Smooth muscle cell (in vitro differentiated cells): ENCODE results near the gene PPP1R18. TPM values are rescaled to one million over a fixed set of nuclear protein-coding genes. Genes with fewer than 3 reads are reported as not detected.
"Not testable (repeated sequence)": the region's sequence is repeated elsewhere in the genome, so short reads cannot be mapped to it uniquely, and the experiment has no call there.

Experiments used
- DNase-seq: peaks from one replicate; lab custom pipeline; 2025; ENCODE audit not compliant: unreplicated experiment; lab: John Stamatoyannopoulos, UW
- H2AFZ ChIP-seq: fragments of 200-600 bp; sonication (generic); 2 replicates; pipeline ENCODE4 v1.6.0; 2016; ENCODE audit warnings: antibody characterized with exemption, low read depth, mild to moderate bottlenecking
- H3F3A ChIP-seq: fragments of 200-600 bp; sonication (generic); 2 replicates; pipeline ENCODE4 v1.6.0; 2017; ENCODE audit warnings: antibody characterized with exemption, low read depth
- H3K27ac ChIP-seq: fragments of 200-600 bp; sonication (generic); 2 replicates; pipeline ENCODE4 v1.5.1; 2016; ENCODE audit warnings: low read depth, mild to moderate bottlenecking
- H3K27me3 ChIP-seq: fragments of 200-600 bp; sonication (generic); 2 replicates; pipeline ENCODE4 v1.6.1; 2016; ENCODE audit warnings: low read depth, mild to moderate bottlenecking
- H3K36me3 ChIP-seq: fragments of 200-600 bp; sonication (generic); 2 replicates; pipeline ENCODE4 v1.5.1; 2016; ENCODE audit warnings: low read depth
- H3K4me1 ChIP-seq: fragments of 200-600 bp; sonication (generic); 2 replicates; pipeline ENCODE4 v1.5.1; 2016; ENCODE audit warnings: low read depth
- H3K4me2 ChIP-seq: fragments of 200-600 bp; sonication (generic); 2 replicates; pipeline ENCODE4 v1.6.0; 2016; ENCODE audit warnings: mild to moderate bottlenecking
- H3K4me3 ChIP-seq: fragments of 200-600 bp; sonication (generic); 2 replicates; pipeline ENCODE4 v1.5.1; 2016; ENCODE audit warnings: mild to moderate bottlenecking
- H3K79me2 ChIP-seq: fragments of 200-600 bp; sonication (generic); 2 replicates; pipeline ENCODE4 v1.6.0; 2016; ENCODE audit warnings: low read depth, mild to moderate bottlenecking
- H3K9ac ChIP-seq: fragments of 200-600 bp; sonication (generic); 2 replicates; pipeline ENCODE4 v1.6.0; 2016; ENCODE audit warnings: low read depth
- H3K9me3 ChIP-seq: fragments of 200-600 bp; sonication (generic); replicated peaks from 2 replicates; pipeline ENCODE4 v1.5.1; 2016; ENCODE audit warnings: low read depth
- H4K20me1 ChIP-seq: fragments of 200-600 bp; sonication (generic); 2 replicates; pipeline ENCODE4 v1.6.0; 2016; ENCODE audit warnings: low read depth
- CTCF ChIP-seq: fragments of 200-600 bp; sonication (generic); IDR thresholded peaks from 2 replicates; pipeline ENCODE4 v1.5.1; 2017; ENCODE audit warnings: borderline replicate concordance, mild to moderate bottlenecking, antibody characterized with exemption; ENCODE audit not compliant: insufficient read depth, poor library complexity, severe bottlenecking
- WGBS: methylation state at CpG from one replicate; pipeline ENCODE4 v1.1.7; 2016; ENCODE audit warnings: low lambda C conversion rate; 5-methylcytosine and 5-hydroxymethylcytosine counted together
- polyA plus RNA-seq: library from polyadenylated mRNA; unstranded; fragments of >200 nt; fragmentation: Nextera tagmentation; extraction: Ambion mirVana; gene quantifications from 2 replicates; pipeline ENCODE4 v1.2.1, GENCODE V29; 2016
- total RNA-seq: library from RNA; depleted of rRNA; stranded (reverse); fragments of >200 nt; gene quantifications from 2 replicates; pipeline ENCODE4 v1.2.3, GENCODE V29; 2014

Gene PPP1R18
- total and polyA plus RNA-seq, 2 experiments from 2014 or later = 41.6 to 55.3 TPM

GRCh38 chr6:30670760-30671527 lies 15.5 kb downstream of the PPP1R18 start:
- H3K27ac ChIP-seq = no peak overlapping the region
- H3F3A ChIP-seq = no peaks in the 10 kb centered on the region
- no peaks in the 10 kb centered on the region for H3K36me3 ChIP-seq
- peaks cover 18% of the 10 kb centered on the region for H3K79me2 ChIP-seq
- no peak overlapping the region for H3K4me3 ChIP-seq
- H3K9me3 ChIP-seq = no peaks in the 10 kb centered on the region
- H3K4me1 ChIP-seq = peaks cover 6% of the 10 kb centered on the region
- no peak overlapping the region for H3K9ac ChIP-seq
- TF ChIP-seq CTCF = no peak
- WGBS = 94% methylated on average over 27 of the region's 27 CpGs
- H2AFZ ChIP-seq = no peak overlapping the region
- peaks cover 7% of the 10 kb centered on the region for H4K20me1 ChIP-seq
- no peaks in the 10 kb centered on the region for H3K27me3 ChIP-seq
- H3K4me2 ChIP-seq = peak overlapping the region; percentile 95
- DNase-seq = no peak

GRCh38 chr6:30666300-30666699 lies 20.1 kb downstream of the PPP1R18 start:
- not testable (repeated sequence) for H3K4me1 ChIP-seq, H3K27ac ChIP-seq, H3K36me3 ChIP-seq, DNase-seq, H3K4me2 ChIP-seq, H3K79me2 ChIP-seq, H2AFZ ChIP-seq, H3K4me3 ChIP-seq, H3K9ac ChIP-seq, H4K20me1 ChIP-seq, H3K9me3 ChIP-seq, H3F3A ChIP-seq, H3K27me3 ChIP-seq
- 73% methylated on average over 2 of the region's 2 CpGs for WGBS

GRCh38 chr6:30664994-30665767 lies 21.3 kb downstream of the PPP1R18 start:
- H3K9me3 ChIP-seq = no peaks in the 10 kb centered on the region

GRCh38 chr6:30657922-30658321 lies 28.5 kb downstream of the PPP1R18 start:
- H2AFZ ChIP-seq, H3K9me3 ChIP-seq, H3K9ac ChIP-seq, H4K20me1 ChIP-seq, H3K27me3 ChIP-seq, H3K4me2 ChIP-seq, H3K36me3 ChIP-seq, H3F3A ChIP-seq, H3K27ac ChIP-seq, H3K79me2 ChIP-seq, H3K4me3 ChIP-seq, DNase-seq, H3K4me1 ChIP-seq: not testable (repeated sequence)
- 94% methylated on average over 5 of the region's 5 CpGs for WGBS

More at GRCh38 chr6:30664994-30665767, 21.3 kb downstream of the PPP1R18 start:
- Histone ChIP-seq H3K27ac (no peak overlapping the region), H2AFZ (no peak overlapping the region), H3K27me3 (no peaks in the 10 kb centered on the region), H3K79me2 (no peaks in the 10 kb centered on the region), H3K4me1 (no peaks in the 10 kb centered on the region), H3K4me2 (no peak overlapping the region), H3F3A (no peaks in the 10 kb centered on the region), H3K9ac (no peak overlapping the region), H3K4me3 (no peak overlapping the region), H4K20me1 (no peaks in the 10 kb centered on the region), H3K36me3 (peaks cover 3% of the 10 kb centered on the region)
- DNase-seq = no peak
- no peak for TF ChIP-seq CTCF
- WGBS = 97% methylated on average over 34 of the region's 34 CpGs
